SIG-M5 treated with dmso at 0.1 percent for 504 hours (cell line): ENCODE data around the gene SNRPD1.
"Not testable (repeated sequence)": the region's sequence is repeated elsewhere in the genome, so short reads cannot be mapped to it uniquely, and the experiment has no call there.

Source experiments
- DNase-seq: peaks from one replicate; lab custom pipeline; 2025; ENCODE audit not compliant: unreplicated experiment; lab: John Stamatoyannopoulos, UW

Gene SNRPD1

GRCh38 chr18:21612125-21613039 lies at the start of gene SNRPD1:
SNRPD1 (plus strand) TSS chr18:21612314; CDS start chr18:21612430, 116 bp downstream.
- DNase-seq = peak; percentile 83

GRCh38 chr18:21571772-21572171 lies 40.3 kb upstream of the SNRPD1 start:
- no peak for DNase-seq

GRCh38 chr18:21575656-21576055 lies 36.5 kb upstream of the SNRPD1 start:
- no peak for DNase-seq

GRCh38 chr18:21584391-21584790 lies 27.7 kb upstream of the SNRPD1 start:
- no peak for DNase-seq

GRCh38 chr18:21592361-21592760 lies 19.8 kb upstream of the SNRPD1 start:
- not testable (repeated sequence) for DNase-seq

GRCh38 chr18:21593540-21594257 lies 18.4 kb upstream of the SNRPD1 start:
- no peak for DNase-seq

- no peak for DNase-seq
Measured at GRCh38 chr18:21597620-21598019, 14.5 kb upstream of the SNRPD1 start.

- DNase-seq = peak; percentile 39
Measured at GRCh38 chr18:21598726-21599584, 13.2 kb upstream of the SNRPD1 start.

GRCh38 chr18:21599585-21600525 lies 12.3 kb upstream of the SNRPD1 start:
- peak; percentile 65 for DNase-seq

- DNase-seq = peak; percentile 99
Measured at GRCh38 chr18:21600526-21601410, 11.3 kb upstream of the SNRPD1 start, which contains the start of gene ESCO1. ESCO1 (minus strand) TSS chr18:21600704; CDS start chr18:21574843, 25,861 bp downstream.

- DNase-seq = peak; percentile 30
Measured at GRCh38 chr18:21602299-21602587, 9.9 kb upstream of the SNRPD1 start.

- DNase-seq = no peak
Measured at GRCh38 chr18:21604671-21605070, 7.4 kb upstream of the SNRPD1 start.

GRCh38 chr18:21605213-21605612 lies 6.9 kb upstream of the SNRPD1 start:
- DNase-seq = no peak

GRCh38 chr18:21611401-21612124 lies 551 bp upstream of the SNRPD1 start:
- DNase-seq = not testable (repeated sequence)

GRCh38 chr18:21621640-21622039 lies 9.5 kb downstream of the SNRPD1 start:
- not testable (repeated sequence) for DNase-seq

GRCh38 chr18:21629089-21629832 lies 17.1 kb downstream of the SNRPD1 start:
- no peak for DNase-seq

GRCh38 chr18:21632393-21632792 lies 20.3 kb downstream of the SNRPD1 start:
- DNase-seq = no peak
